HAP-1 (cell line): Measurements from ENCODE around the gene REC114.
"Not testable (repeated sequence)": the region's sequence is repeated elsewhere in the genome, so short reads cannot be mapped to it uniquely, and the experiment has no call there.

Experiments
- DNase-seq, 2 experiments: peaks; one replicate each; pipeline ENCODE4 v3.0.0-alpha.2; 2016 to 2020; ENCODE audit warnings: low spot score in 2 of 2
- H3K27me3 ChIP-seq: fragments of 250-450 bp; sonication (Bioruptor Pico); 2 replicates; pipeline ENCODE4 v1.5.1; 2020; ENCODE audit warnings: low read depth, mild to moderate bottlenecking, moderate library complexity
- H3K36me3 ChIP-seq: fragments of 250-450 bp; sonication (Bioruptor Pico); replicated peaks from 2 replicates; pipeline ENCODE4 v1.5.1; 2020; ENCODE audit warnings: mild to moderate bottlenecking
- H3K4me1 ChIP-seq: fragments of 250-450 bp; sonication (Bioruptor Pico); 2 replicates; pipeline ENCODE4 v1.5.1; 2020; ENCODE audit warnings: mild to moderate bottlenecking
- H3K4me3 ChIP-seq: fragments of 250-450 bp; sonication (Bioruptor Pico); 2 replicates; pipeline ENCODE4 v1.5.1; 2020; ENCODE audit warnings: mild to moderate bottlenecking, moderate library complexity
- H3K9me3 ChIP-seq: fragments of 250-450 bp; sonication (Bioruptor Pico); 2 replicates; pipeline ENCODE4 v1.5.1; 2020; ENCODE audit warnings: mild to moderate bottlenecking, moderate library complexity
- in situ Hi-C: fragments of 300-500 bp; cut with MboI; formaldehyde crosslinking; loops from 3 replicates; pipeline ENCODE4 v1.14.3; 2020; ENCODE audit warnings: low sequenced_read_pairs, inconsistent platforms, mixed read lengths

REC114 gene

DNA sequence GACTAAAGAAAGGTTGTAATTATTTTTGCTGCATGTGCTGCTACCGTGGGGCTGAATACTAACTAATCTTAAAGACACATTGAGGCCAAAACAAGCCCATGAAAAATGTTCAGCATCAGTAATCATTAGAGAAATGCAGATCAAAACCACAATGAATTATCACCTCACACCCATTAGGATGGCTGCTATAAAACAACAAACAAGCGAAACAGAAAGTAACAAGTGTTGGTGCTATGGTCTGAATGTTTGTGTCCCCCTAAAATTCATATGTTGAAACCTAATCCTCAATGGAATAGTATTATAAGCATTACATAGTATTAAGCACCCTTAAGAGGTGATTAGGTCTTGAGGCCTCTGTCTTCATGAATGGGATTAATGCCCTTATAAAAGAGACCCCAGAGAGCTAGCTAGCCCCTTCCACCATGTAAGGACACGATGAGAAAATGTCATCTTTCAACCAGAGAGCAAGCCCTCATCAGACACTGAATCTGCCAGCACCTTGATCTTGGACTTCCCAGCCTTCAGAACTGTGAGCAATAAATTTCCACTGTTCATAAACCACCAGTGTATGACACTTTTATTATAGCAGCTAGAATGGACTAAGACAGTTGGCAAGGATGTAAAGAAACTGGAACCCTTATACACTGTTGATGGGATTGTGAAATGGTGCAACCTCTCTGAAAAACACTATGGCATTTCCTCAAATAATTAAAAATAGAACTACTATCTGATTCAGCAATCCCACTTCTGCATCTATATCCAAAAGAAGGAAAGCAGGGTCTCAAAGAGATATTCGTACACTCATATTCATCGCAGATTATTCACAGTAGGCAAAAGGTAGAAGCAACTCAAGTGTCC is 76.1 kb downstream of the REC114 start:
- Histone ChIP-seq H3K4me1 (peaks cover 22% of the 10 kb centered on the region), H3K9me3 (no peaks in the 10 kb centered on the region), H3K36me3 (no peaks in the 10 kb centered on the region), H3K27me3 (peaks cover 15% of the 10 kb centered on the region), H3K4me3 (no peak overlapping the region)
- no peak for DNase-seq
- in situ Hi-C loops, result no loop called here

DNA sequence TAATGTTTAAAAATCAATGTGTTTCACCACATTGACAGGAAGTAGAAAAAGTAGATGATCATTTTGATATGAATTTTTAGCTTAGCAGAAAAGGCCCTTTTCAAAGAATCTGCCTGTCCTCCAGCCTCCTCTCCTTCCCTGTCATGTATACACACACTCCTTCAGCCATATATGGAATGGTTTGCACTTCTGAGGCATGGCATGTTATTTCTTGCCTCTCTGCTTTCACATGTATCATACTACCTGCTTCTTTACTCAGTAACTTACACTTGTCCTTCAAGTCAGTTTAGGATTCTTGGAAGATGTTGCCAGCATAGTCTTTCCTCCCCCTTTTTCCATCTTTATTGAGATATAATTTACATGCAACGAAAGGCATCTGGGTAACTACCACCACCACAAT is 79.0 kb downstream of the REC114 start:
- Histone ChIP-seq H3K4me3 (no peak overlapping the region), H3K4me1 (peaks cover 19% of the 10 kb centered on the region)
- in situ Hi-C loops, result no loop called here

DNA sequence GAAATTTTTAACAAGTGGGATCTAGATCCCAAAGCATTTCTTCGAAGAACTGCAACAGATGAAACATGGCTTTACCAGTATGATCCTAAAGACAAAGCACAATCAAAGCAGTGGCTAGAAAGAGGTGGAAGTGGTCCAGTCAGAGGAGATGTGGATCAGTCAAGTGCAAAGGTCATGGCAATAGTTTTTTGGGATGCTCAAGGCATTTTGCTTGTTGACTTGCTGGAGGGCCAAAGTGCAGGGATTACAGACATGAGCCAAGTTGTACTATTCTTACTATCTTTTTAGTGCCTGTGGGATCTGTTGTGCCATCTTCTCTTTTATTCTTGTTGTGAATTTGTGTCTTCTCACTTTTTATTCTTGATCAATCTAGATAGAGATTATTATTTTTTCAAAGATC is 82.0 kb downstream of the REC114 start:
- Histone ChIP-seq H3K27me3 (peaks cover 32% of the 10 kb centered on the region), H3K9me3 (no peaks in the 10 kb centered on the region), H3K4me3 (no peak overlapping the region), H3K4me1 (no peaks in the 10 kb centered on the region), H3K36me3 (no peaks in the 10 kb centered on the region)
- in situ Hi-C loops, result no loop called here
- no peak for DNase-seq

More for the DNA sequence above, 79.0 kb downstream of the REC114 start:
- Histone ChIP-seq H3K27me3 (peaks cover 22% of the 10 kb centered on the region), H3K9me3 (no peaks in the 10 kb centered on the region), H3K36me3 (no peaks in the 10 kb centered on the region)
- DNase-seq, result no peak

DNA sequence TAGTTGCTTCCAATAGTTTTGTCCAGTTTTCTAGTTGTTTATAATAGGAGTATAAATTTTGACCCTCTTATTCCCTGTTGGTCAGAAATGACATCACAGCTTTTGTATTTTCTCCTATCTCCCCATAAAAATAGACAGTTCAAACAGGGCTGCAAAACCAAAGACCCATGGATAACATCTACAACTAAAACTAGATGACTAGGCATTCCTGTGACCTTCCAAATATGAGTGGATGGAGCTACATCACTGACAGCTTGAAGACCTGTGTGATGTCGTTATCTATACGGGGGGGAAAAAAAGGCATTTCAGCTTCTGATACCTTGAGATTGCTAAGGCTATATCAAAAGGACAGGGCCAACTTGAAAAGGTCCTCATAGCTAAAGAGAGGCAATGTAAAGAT is 84.6 kb downstream of the REC114 start:
- H3K4me1 ChIP-seq, result no peaks in the 10 kb centered on the region
- no peaks in the 10 kb centered on the region for H3K9me3 ChIP-seq
- in situ Hi-C loops, result no loop called here
- H3K27me3 ChIP-seq, result peaks cover 28% of the 10 kb centered on the region
- no peak for DNase-seq
- H3K4me3 ChIP-seq, result no peak overlapping the region
- no peaks in the 10 kb centered on the region for H3K36me3 ChIP-seq

DNA sequence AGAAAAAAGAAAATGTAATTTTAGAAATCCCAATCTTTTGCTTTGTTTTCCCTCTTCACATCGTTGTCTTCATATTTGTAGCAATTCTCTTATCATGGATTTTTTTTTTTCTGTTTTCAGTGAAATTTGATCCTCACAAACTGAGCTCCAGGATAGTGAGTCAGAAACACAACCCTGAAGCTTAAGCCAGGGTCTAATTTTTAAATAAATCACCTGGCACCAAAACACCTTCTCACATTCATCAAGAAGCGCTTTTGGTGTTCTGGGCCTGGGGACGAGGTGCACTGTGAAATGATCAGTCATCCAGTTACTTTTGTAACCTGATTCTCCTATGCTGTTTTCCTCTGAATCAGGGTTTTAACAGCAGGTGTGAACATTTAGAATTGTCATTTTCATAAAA is 87.7 kb downstream of the REC114 start:
- H3K36me3 ChIP-seq, result no peaks in the 10 kb centered on the region
- no peaks in the 10 kb centered on the region for H3K9me3 ChIP-seq
- no peaks in the 10 kb centered on the region for H3K4me1 ChIP-seq
- H3K27me3 ChIP-seq, result peaks cover 18% of the 10 kb centered on the region
- in situ Hi-C loops, result no loop called here
- no peak for DNase-seq
- no peak overlapping the region for H3K4me3 ChIP-seq

DNA sequence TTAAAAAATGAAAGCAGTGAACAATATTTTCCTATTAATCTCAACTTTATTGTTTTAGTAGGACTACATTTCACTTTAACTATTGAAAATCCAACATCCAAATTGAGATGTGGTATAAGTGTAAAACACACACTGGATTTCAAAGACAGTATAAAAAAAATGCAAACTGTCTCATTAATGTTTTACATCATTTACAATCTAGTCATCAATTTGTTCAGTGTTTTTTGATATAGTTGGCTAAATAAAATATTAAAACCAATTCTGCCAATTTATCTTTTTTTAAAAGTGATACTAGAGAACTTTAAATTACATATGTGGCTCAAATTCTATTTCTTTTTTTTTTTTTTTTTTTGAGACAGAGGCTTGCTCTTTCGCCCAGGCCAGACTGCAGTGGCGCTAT is 95.2 kb downstream of the REC114 start:
- peaks cover 21% of the 10 kb centered on the region for H3K27me3 ChIP-seq
- no peak overlapping the region for H3K4me3 ChIP-seq
- H3K9me3 ChIP-seq, result no peaks in the 10 kb centered on the region
- H3K4me1 ChIP-seq, result peaks cover 3% of the 10 kb centered on the region; the same call in 1 of the 2 replicates
- H3K36me3 ChIP-seq, result no peaks in the 10 kb centered on the region
- in situ Hi-C loops, result no loop called here
- no peak for DNase-seq

DNA sequence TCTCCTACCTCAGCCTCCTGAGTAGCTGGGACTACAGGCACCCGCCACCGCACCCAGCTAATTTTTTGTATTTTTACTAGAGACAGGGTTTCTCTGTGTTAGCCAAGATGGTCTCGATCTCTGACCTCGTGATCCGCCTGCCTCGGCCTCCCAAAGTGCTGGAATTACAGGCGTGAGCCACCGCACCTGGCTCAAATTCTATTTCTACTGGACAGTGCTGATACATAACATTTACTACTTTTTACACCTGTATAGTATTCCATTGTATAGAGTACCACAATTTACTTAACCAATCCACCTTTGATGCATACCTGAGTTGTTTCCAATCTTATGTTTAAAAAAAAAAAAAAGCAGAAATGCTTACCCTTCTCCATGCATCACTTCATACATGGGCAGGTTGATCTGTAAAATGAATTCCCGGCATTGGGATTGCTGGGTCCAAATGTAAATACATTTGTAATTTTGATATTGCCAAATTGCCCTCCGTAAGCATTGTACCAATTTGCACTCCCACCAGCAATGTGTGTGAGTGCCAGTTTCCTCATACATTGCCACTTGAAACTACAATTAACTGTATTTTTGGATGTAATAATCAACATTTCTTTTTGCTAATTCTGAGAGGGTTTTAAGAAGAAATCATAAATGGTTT is 95.7 kb downstream of the REC114 start:
- H3K4me1 ChIP-seq, result peaks cover 3% of the 10 kb centered on the region; the same call in 1 of the 2 replicates

DNA sequence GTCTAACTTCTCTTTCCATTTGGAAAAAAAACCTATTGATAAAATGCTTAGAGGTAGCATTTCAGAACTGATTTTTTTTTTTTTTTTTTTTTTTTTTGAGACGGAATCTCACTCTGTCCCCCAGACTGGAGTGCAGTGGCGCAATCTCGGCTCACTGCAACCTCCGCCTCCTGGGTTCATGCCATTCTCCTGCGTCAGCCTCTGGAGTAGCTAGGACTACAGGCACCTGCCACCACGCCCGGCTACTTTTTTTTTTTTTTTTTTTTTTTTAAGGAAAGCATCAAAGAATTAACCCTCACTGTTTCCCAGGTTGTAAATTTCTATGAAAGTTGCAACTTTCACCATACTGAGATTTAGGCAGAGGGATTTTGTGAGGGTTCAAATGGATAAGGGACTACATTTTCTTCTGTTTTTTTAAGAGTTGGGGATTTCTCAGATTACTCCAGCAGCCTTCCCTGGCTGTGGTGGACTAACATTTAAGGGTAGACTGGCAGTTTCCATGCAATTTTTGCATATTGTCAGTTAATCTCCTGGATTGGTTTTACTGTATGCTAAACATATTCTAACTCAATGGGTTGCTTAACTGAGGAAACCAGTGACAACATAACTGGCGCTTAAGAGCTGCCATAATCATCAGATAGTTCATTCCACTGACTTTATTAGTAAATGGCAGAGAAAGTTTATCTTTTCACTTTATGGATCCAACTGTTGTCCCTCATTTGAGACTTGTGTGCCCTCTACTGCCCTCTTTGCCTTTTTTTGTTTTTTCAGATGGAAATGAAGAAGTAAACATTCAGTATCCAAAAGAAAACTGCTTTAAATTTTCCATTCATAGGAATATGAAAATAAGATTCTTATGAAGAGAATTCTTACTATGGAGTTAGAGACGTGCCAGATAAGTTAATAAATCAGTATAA is 96.5 kb downstream of the REC114 start:
- no peaks in the 10 kb centered on the region for H3K9me3 ChIP-seq
- DNase-seq, result no peak
- peaks cover 21% of the 10 kb centered on the region for H3K27me3 ChIP-seq
- H3K36me3 ChIP-seq, result no peaks in the 10 kb centered on the region
- peaks cover 3% of the 10 kb centered on the region; the same call in 1 of the 2 replicates for H3K4me1 ChIP-seq
- in situ Hi-C loops, result no loop called here
- no peak overlapping the region for H3K4me3 ChIP-seq

More for the DNA sequence above, 95.7 kb downstream of the REC114 start:
- DNase-seq, result no peak
- peaks cover 21% of the 10 kb centered on the region for H3K27me3 ChIP-seq
- in situ Hi-C loops, result no loop called here
- no peaks in the 10 kb centered on the region for H3K9me3 ChIP-seq
- H3K36me3 ChIP-seq, result no peaks in the 10 kb centered on the region
- no peak overlapping the region for H3K4me3 ChIP-seq

DNA sequence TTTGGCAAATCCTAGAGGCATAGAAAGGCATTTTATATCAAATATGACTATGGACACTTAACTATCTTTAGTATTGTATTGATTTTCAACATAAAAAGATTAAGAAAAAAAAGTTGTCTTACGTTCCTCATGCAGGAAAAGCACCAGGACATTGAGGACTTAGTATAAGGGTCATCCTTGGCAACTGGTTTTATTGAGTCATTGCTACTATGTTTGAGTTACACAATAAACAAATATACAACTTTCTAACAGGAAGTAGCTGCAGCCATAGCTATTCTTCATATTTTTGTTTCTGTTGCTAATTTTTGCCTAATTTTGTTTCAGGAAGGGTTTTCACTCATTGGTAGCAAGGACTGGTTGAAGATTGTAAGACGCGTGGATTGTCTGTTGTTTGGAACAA is 97.2 kb downstream of the REC114 start:
- in situ Hi-C loops, result no loop called here
- Histone ChIP-seq H3K4me3 (no peak overlapping the region), H3K4me1 (peaks cover 3% of the 10 kb centered on the region; the same call in 1 of the 2 replicates), H3K27me3 (peaks cover 21% of the 10 kb centered on the region), H3K9me3 (no peaks in the 10 kb centered on the region), H3K36me3 (no peaks in the 10 kb centered on the region)
- no peak for DNase-seq

DNA sequence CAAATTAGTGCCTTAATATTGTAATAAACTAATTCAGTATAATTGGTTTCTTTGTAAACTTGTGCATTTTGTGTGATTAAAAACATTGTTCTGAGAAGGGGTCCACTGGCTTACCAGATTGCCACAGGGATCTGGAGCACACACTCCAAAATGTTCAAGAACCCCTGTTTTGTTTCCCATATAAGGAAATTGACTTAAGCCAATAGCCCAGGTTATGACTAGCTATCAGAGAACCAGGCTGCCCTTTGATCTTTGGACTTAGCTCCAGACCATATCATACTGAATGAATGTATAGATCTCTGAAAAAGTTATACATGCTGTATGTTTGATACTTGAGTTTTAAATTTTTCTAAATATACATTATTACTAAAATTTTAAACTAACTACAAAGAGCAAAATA is 98.5 kb downstream of the REC114 start:
- Histone ChIP-seq H3K27me3 (peaks cover 19% of the 10 kb centered on the region), H3K4me3 (no peak overlapping the region), H3K4me1 (peaks cover 11% of the 10 kb centered on the region), H3K9me3 (no peaks in the 10 kb centered on the region), H3K36me3 (no peaks in the 10 kb centered on the region)
- DNase-seq, result no peak
- in situ Hi-C loops, result no loop called here

DNA sequence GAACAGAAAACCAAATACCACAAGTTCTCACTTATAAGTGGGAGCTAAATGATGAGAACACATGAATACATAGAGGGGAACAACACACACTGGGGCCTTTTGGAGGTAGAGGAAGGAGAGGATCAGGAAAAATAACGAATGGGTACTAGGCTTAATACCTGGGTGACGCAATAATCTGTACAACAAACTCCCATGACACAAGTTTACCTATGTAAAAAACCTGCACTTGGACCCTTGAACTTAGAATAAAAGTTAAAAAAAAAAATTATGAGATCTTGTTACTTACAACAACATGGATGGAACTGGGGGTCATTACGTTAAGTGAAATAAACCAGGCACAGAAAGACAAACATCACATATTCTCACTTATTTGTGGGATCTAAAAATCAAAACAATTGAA is 106.0 kb downstream of the REC114 start:
- H3K4me3 ChIP-seq, result not testable (repeated sequence)

DNA sequence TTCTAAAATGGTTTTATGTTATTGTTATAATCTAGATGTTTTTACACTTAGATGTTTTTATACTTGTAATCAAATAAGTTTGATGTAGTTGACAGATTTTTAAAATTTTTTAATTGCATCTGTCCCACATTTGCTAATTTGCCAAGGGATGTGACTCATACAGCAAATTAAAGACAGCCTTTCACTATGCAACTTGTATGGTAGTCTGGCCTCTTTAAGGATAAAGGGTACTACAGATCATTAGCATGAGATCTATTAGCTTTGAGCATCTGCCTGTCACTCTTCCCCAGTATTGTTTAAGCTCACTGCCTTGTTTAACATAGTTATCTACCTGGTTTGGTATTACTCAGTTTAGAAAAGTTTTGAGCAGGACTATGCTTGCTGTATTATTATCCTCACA is 107.2 kb downstream of the REC114 start:
- Histone ChIP-seq H3K4me1 (peaks cover 7% of the 10 kb centered on the region), H3K9me3 (no peaks in the 10 kb centered on the region), H3K4me3 (no peak overlapping the region), H3K36me3 (no peaks in the 10 kb centered on the region), H3K27me3 (peaks cover 7% of the 10 kb centered on the region; the same call in 1 of the 2 replicates)
- no peak for DNase-seq
- in situ Hi-C loops, result loop anchor here (25.0 kb wide), 1 partner anchor 137 kb away; the partner anchor contains the start of gene CD276

More for the DNA sequence above, 106.0 kb downstream of the REC114 start:
- in situ Hi-C loops, DNase-seq, H3K4me1 ChIP-seq, H3K9me3 ChIP-seq, H3K27me3 ChIP-seq, H3K36me3 ChIP-seq: not testable (repeated sequence)

DNA sequence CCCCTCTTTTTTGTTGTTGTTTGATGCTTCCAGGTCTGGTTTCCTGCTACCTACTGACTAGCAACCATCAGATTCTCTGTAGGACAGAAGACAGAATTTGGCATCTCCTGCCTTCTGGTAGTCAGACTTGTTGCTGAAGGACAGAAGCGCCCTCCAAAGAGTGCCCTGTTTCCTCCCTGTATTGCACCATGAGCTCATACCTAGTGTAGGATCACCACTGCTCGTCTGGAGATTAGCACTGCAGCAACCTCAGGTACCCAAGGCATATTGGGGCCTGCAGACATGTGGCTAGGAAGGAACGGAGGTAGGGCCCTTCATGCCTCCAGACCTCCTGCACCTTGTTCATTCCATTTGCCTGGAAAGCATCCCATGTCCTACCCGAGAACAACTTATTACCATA is 112.1 kb downstream of the REC114 start:
- no peak for DNase-seq
- H3K27me3 ChIP-seq, result no peaks in the 10 kb centered on the region
- no peak overlapping the region for H3K4me3 ChIP-seq
- in situ Hi-C loops, result loop anchor here (25.0 kb wide), 1 partner anchor 132 kb away; the partner anchor contains the start of gene CD276
- H3K9me3 ChIP-seq, result no peaks in the 10 kb centered on the region
- H3K4me1 ChIP-seq, result no peaks in the 10 kb centered on the region
- H3K36me3 ChIP-seq, result peaks cover 16% of the 10 kb centered on the region
